SKM-1 (cell line): ENCODE results near the gene PLN.

ENCODE experiments used
- DNase-seq: peaks from one replicate; lab custom pipeline; 2025; ENCODE audit not compliant: unreplicated experiment; lab: John Stamatoyannopoulos, UW

Gene PLN

GRCh38 chr6:118548136-118548535, at the start of gene PLN:
TSS of gene PLN (plus strand) at chr6:118548296. CDS start at chr6:118558922, 10,626 bp downstream.
- DNase-seq: no peak

GRCh38 chr6:118500130-118501015, 47.7 kb upstream of the PLN start:
- DNase-seq: no peak

- DNase-seq: no peak
These were observed 47.0 kb upstream of the PLN start for GRCh38 chr6:118501099-118501498.

GRCh38 chr6:118501765-118502164, 46.3 kb upstream of the PLN start:
- no peak for DNase-seq

- no peak for DNase-seq
These were observed 45.9 kb upstream of the PLN start for GRCh38 chr6:118502169-118502568.

- no peak for DNase-seq
These were observed 43.5 kb upstream of the PLN start for GRCh38 chr6:118504611-118505010.

GRCh38 chr6:118505656-118506055, 42.4 kb upstream of the PLN start:
- DNase-seq: no peak

GRCh38 chr6:118506071-118506638, 41.9 kb upstream of the PLN start:
- DNase-seq: no peak

- DNase-seq: no peak
These were observed 40.5 kb upstream of the PLN start for GRCh38 chr6:118507636-118508035.

GRCh38 chr6:118509009-118509617, 39.0 kb upstream of the PLN start:
- DNase-seq: no peak

GRCh38 chr6:118511930-118512715, 36.0 kb upstream of the PLN start:
- no peak for DNase-seq

GRCh38 chr6:118514689-118515088, 33.4 kb upstream of the PLN start:
- DNase-seq: no peak

- DNase-seq: no peak
These were observed 25.7 kb upstream of the PLN start for GRCh38 chr6:118522422-118522821.

- DNase-seq: no peak
These were observed 24.9 kb upstream of the PLN start for GRCh38 chr6:118523216-118523615.

GRCh38 chr6:118524686-118525085, 23.4 kb upstream of the PLN start:
- DNase-seq: no peak

- no peak for DNase-seq
These were observed 21.9 kb upstream of the PLN start for GRCh38 chr6:118525913-118526780.

GRCh38 chr6:118528129-118528528, 20.0 kb upstream of the PLN start:
- no peak for DNase-seq

- DNase-seq: no peak
These were observed 18.3 kb upstream of the PLN start for GRCh38 chr6:118529756-118530155.

- DNase-seq: no peak
These were observed 17.2 kb upstream of the PLN start for GRCh38 chr6:118530942-118531341.

GRCh38 chr6:118535176-118535844, 12.8 kb upstream of the PLN start:
- DNase-seq: no peak
